CD4-positive, alpha-beta T cell (primary cell): Measurements from ENCODE around the gene RSRC1. TPM values are rescaled to one million over a fixed set of nuclear protein-coding genes. Genes with fewer than 3 reads are reported as not detected.

Experiments
- ATAC-seq: fragments of 200-7000 bp; cut with Tn5 transposase; one replicate; pipeline ENCODE4 v1.10.0; 2022; ENCODE audit warnings: mild to moderate bottlenecking; ENCODE audit not compliant: poor library complexity
- CTCF ChIA-PET: fragments of 350-600 bp; sonication (Branson Sonifier 250); formaldehyde crosslinking; loops from one replicate; lab custom pipeline; 2021; ENCODE audit warnings: antibody characterized with exemption, inconsistent platforms; lab: Charles Lee
- POLR2A ChIA-PET: fragments of 350-600 bp; sonication (Branson Sonifier 250); formaldehyde crosslinking; loops from one replicate; lab custom pipeline; 2021; ENCODE audit warnings: antibody characterized with exemption, inconsistent platforms; lab: Charles Lee
- DNase-seq, 14 experiments: peaks; one replicate each; pipeline ENCODE4 v3.0.0-alpha.2; 2013 to 2020; ENCODE audit warnings: mixed read lengths in 2 of 14
- H3K27ac ChIP-seq, 2 donors: one replicate each; pipeline versions ENCODE4 v1.5.1 to v1.7.0; 2013; ENCODE audit warnings: low read length in 2 of 2, low read depth in 1 of 2, mild to moderate bottlenecking in 1 of 2
- H3K27me3 ChIP-seq, 2 experiments: 1 replicate in 1 of 2; 2 replicates in 1 of 2; pipeline versions ENCODE4 v1.6.1 to v1.7.0; 2013; ENCODE audit warnings: low read length in 2 of 2, control low read depth in 1 of 2, mild to moderate bottlenecking in 1 of 2, moderate library complexity in 1 of 2; ENCODE audit not compliant: insufficient read depth in 2 of 2, control insufficient read depth in 1 of 2
- H3K36me3 ChIP-seq: one replicate; pipeline ENCODE4 v1.6.1; 2013; ENCODE audit warnings: low read length, control low read depth; ENCODE audit not compliant: insufficient read depth
- H3K4me1 ChIP-seq: one replicate; pipeline ENCODE4 v1.6.1; 2013; ENCODE audit warnings: low read length, control low read depth; ENCODE audit not compliant: insufficient read depth
- H3K4me3 ChIP-seq: one replicate; pipeline ENCODE4 v1.5.1; 2013; ENCODE audit warnings: mild to moderate bottlenecking, low read length, moderate library complexity
- H3K9me3 ChIP-seq, 2 experiments: 1 replicate in 1 of 2; 2 replicates in 1 of 2; pipeline versions ENCODE4 v1.6.1 to v1.7.0; 2013; ENCODE audit warnings: low read length in 2 of 2, mild to moderate bottlenecking in 2 of 2, control low read depth in 1 of 2, moderate library complexity in 1 of 2; ENCODE audit not compliant: control insufficient read depth in 1 of 2, insufficient read depth in 1 of 2
- H3K27ac Mint-ChIP-seq: one replicate; pipeline ENCODE4 v1.8.0; 2020; ENCODE audit warnings: mixed read lengths
- H3K27me3 Mint-ChIP-seq: one replicate; pipeline ENCODE4 v1.8.0; 2021; ENCODE audit warnings: mixed read lengths
- H3K36me3 Mint-ChIP-seq: one replicate; pipeline ENCODE4 v1.8.0; 2021; ENCODE audit warnings: low read depth, mixed read lengths
- H3K4me1 Mint-ChIP-seq: one replicate; pipeline ENCODE4 v1.8.0; 2021; ENCODE audit warnings: low read depth, mixed read lengths
- H3K4me3 Mint-ChIP-seq: one replicate; pipeline ENCODE4 v1.8.0; 2020; ENCODE audit warnings: mild to moderate bottlenecking, mixed read lengths
- H3K9me3 Mint-ChIP-seq: one replicate; pipeline ENCODE4 v1.8.0; 2020; ENCODE audit warnings: mixed read lengths
- CTCF ChIP-seq: fragments of 200-600 bp; IDR thresholded peaks from one replicate; pipeline ENCODE4 v1.8.0; 2022; ENCODE audit warnings: antibody characterized with exemption, mild to moderate bottlenecking
- intact Hi-C, 2 experiments: fragments of 100-400 bp; cut with DNase I in 1 of 2; cut with micrococcal nuclease in 1 of 2; formaldehyde crosslinking; loops; one replicate each; pipeline versions ENCODE4 v1.15.1 to v1.9.0; 2023 to 2025; cut with DNase I, micrococcal nuclease
- total RNA-seq, 174 experiments: library from RNA in 2 of 174; stranded (reverse) in 2 of 174; gene quantifications; one replicate each; pipeline ENCODE4 v1.2.3 and lab custom pipeline; 2021 to 2026

RSRC1 gene
- total RNA-seq, 2 experiments from 2014 or later = 22.3 to 24.6 TPM

GRCh38 chr3:158354713-158355112, 244.8 kb downstream of the RSRC1 start:
- intact Hi-C loops = no loop called here
- Histone ChIP-seq H3K4me3 (no peak overlapping the region), H3K36me3 (no peaks in the 10 kb centered on the region), H3K27ac (no peak overlapping the region), H3K27me3 (no peaks in the 10 kb centered on the region), H3K9me3 (peaks cover 0 to 4% of the 10 kb centered on the region in 2 experiments), H3K4me1 (no peaks in the 10 kb centered on the region)
- Mint-ChIP-seq H3K4me3 (no peak overlapping the region), H3K4me1 (no peaks in the 10 kb centered on the region), H3K9me3 (no peaks in the 10 kb centered on the region), H3K27me3 (no peaks in the 10 kb centered on the region), H3K36me3 (peaks cover 20% of the 10 kb centered on the region), H3K27ac (no peak overlapping the region)
- POLR2A ChIA-PET = no interaction called here
- ATAC-seq (no peak), DNase-seq (no peak)
- CTCF ChIA-PET = no interaction called here
- no peak for TF ChIP-seq CTCF

- Mint-ChIP-seq H3K4me1 (no peaks in the 10 kb centered on the region), H3K36me3 (peaks cover 24% of the 10 kb centered on the region), H3K27me3 (no peaks in the 10 kb centered on the region), H3K9me3 (no peaks in the 10 kb centered on the region), H3K4me3 (no peak overlapping the region), H3K27ac (no peak overlapping the region)
- H3K9me3 ChIP-seq = peaks cover 0 to 14% of the 10 kb centered on the region in 2 experiments
- H3K27me3 ChIP-seq = no peaks in the 10 kb centered on the region
- ATAC-seq (no peak), DNase-seq (no peak)
- no peak overlapping the region for H3K27ac ChIP-seq
- no peak for TF ChIP-seq CTCF
- peaks cover 4% of the 10 kb centered on the region for H3K36me3 ChIP-seq
- ChIA-PET POLR2A (no interaction called here), CTCF (no interaction called here)
- intact Hi-C loops = no loop called here
- H3K4me1 ChIP-seq = no peaks in the 10 kb centered on the region
- H3K4me3 ChIP-seq = no peak overlapping the region
Measured at GRCh38 chr3:158355623-158356588, 246.0 kb downstream of the RSRC1 start.

- H3K4me3 ChIP-seq = no peak overlapping the region
- DNase-seq (no peak), ATAC-seq (no peak)
- no peak overlapping the region for H3K27ac ChIP-seq
- Mint-ChIP-seq H3K9me3 (no peaks in the 10 kb centered on the region), H3K4me3 (no peak overlapping the region), H3K4me1 (no peaks in the 10 kb centered on the region), H3K27me3 (no peaks in the 10 kb centered on the region), H3K36me3 (peaks cover 44% of the 10 kb centered on the region), H3K27ac (no peak overlapping the region)
- TF ChIP-seq CTCF = no peak
- POLR2A ChIA-PET = no interaction called here
- intact Hi-C loops = no loop called here
- no peaks in the 10 kb centered on the region for H3K4me1 ChIP-seq
- peaks cover 0 to 19% of the 10 kb centered on the region in 2 experiments for H3K9me3 ChIP-seq
- no peaks in the 10 kb centered on the region for H3K27me3 ChIP-seq
- peaks cover 8% of the 10 kb centered on the region for H3K36me3 ChIP-seq
- CTCF ChIA-PET = no interaction called here
Measured at GRCh38 chr3:158359339-158359738, 249.4 kb downstream of the RSRC1 start.
